ENCODE data around the gene SMYD3. TPM values are rescaled to one million over a fixed set of nuclear protein-coding genes. Genes with fewer than 3 reads are reported as not detected.

SMYD3 gene
- total and polyA plus RNA-seq, 10 of the 15 experiments (the other 5 are each of a cell fraction or from before 2014, with no cell fraction given): 18.3 to 54.0 (median 24.8) TPM

DNA sequence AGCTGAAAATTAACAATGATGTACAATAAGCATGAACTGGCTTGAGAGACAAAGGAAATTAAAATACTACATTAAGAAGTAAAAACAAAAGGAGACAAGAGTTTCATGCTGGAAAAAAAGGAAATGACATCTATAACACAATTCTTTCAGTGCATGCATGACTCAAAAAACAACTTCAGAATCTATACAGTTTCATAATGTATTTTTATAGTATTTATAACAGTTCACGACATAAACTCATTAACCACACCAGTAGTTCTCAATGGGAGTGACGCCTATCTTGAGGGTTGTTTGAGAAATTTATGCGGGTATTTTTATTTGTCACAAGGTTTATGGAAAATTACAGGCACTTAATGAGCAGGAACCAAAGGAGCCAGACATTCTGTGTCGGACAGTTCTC is 168.5 kb downstream of the SMYD3 start:
- Histone ChIP-seq H2AFZ (ENCODE audit: control insufficient read depth, low read depth, low read length) (no peak overlapping the region), H3K4me3 (no peak overlapping the region), H4K20me1 (ENCODE audit: control insufficient read depth, insufficient read depth) (no peaks in the 10 kb centered on the region), H3K27ac (ENCODE audit: control insufficient read depth, insufficient read depth) (no peak overlapping the region), H3K9me3 (replicated peaks; ENCODE audit: control insufficient read depth, insufficient read depth, low read length) (peaks cover 3% of the 10 kb centered on the region; the same call in 1 of the 3 replicates), H3K79me2 (ENCODE audit: control insufficient read depth, insufficient read depth, low read length) (no peaks in the 10 kb centered on the region), H3K4me1 (ENCODE audit: control insufficient read depth, insufficient read depth, low read length) (peaks cover 10% of the 10 kb centered on the region), H3K36me3 (ENCODE audit: control insufficient read depth in 2 of 2, insufficient read depth in 2 of 2, low read length in 1 of 2) (no peaks in the 10 kb centered on the region), H3K4me2 (ENCODE audit: control insufficient read depth, insufficient read depth) (no peak overlapping the region), H3K9ac (ENCODE audit: control insufficient read depth, insufficient read depth, low read length) (no peak overlapping the region), H3K27me3 (replicated peaks in 1 of 2; ENCODE audit: control insufficient read depth in 2 of 2, insufficient read depth in 2 of 2, low read length in 1 of 2) (no peaks in the 10 kb centered on the region)
- no TSS peak for BruUV-seq (replicated peaks)
- peak; percentile 73 for ATAC-seq
- RAD21 ChIA-PET (ENCODE audit: unreplicated experiment): no interaction called here
- DNase-seq (ENCODE audit: low read depth, low spot score): no peak
- SMC1A ChIA-PET (ENCODE audit: uncharacterized antibody, unreplicated experiment): interaction anchor here (1.0 kb wide), 1 partner anchor 33 kb away, joined by 4 read pairs; no protein-coding TSS in a partner anchor
- POLR2A ChIA-PET: no interaction called here
- CTCF ChIA-PET: interaction anchor here (1.2 kb wide), 1 partner anchor 327 kb away, joined by 3 read pairs; no protein-coding TSS in a partner anchor
- in situ Hi-C loops (cut with MboI): no loop called here
- intact Hi-C loops (cut with micrococcal nuclease; ENCODE audit: unreplicated experiment): loop anchor here (10.0 kb wide), 1 partner anchor 694 kb away; no protein-coding TSS in a partner anchor
- 64% methylated on average over 4 of the region's 4 CpGs for WGBS (ENCODE audit: insufficient coverage, insufficient replicate concordance, low lambda C conversion rate, missing lambda C conversion rate)
- FAIRE-seq: peak; percentile 31
- TF ChIP-seq TAF1 (IDR thresholded peaks at IDR 0.05; ENCODE audit: borderline replicate concordance, low read depth, low read length) (no peak), CBX5 (IDR thresholded peaks at IDR 0.05; ENCODE audit: low read depth) (no peak), GABPA (IDR thresholded peaks at IDR 0.05; ENCODE audit: low read depth) (peak; percentile 53; the same call in 1 of the 2 replicates), CREB1 (IDR thresholded peaks at IDR 0.05; ENCODE audit: low read depth) (0 out of 2 replicates have a peak, but pooled peaks have one; percentile 42), NRF1 (conservative IDR thresholded peaks at IDR 0.05; ENCODE audit: low read depth, low read length) (no peak), TARDBP (IDR thresholded peaks at IDR 0.05; ENCODE audit: borderline replicate concordance) (no peak), ZNF24 (IDR thresholded peaks at IDR 0.05) (no peak), BCL11A (IDR thresholded peaks at IDR 0.05; ENCODE audit: low read depth, low read length) (no peak), DPF2 (IDR thresholded peaks at IDR 0.05) (no peak), RBBP5 (conservative IDR thresholded peaks at IDR 0.05) (no peak), IKZF2 (IDR thresholded peaks at IDR 0.05) (no peak), SPI1 (IDR thresholded peaks at IDR 0.05; ENCODE audit: borderline replicate concordance, insufficient read depth, low read depth, low read length) (no peak), NFIC (IDR thresholded peaks at IDR 0.05; ENCODE audit: low read depth, low read length) (peak; percentile 86), NFYA (IDR thresholded peaks at IDR 0.05; ENCODE audit: borderline replicate concordance, low read depth, low read length) (no peak), EP300 (IDR thresholded peaks at IDR 0.05; ENCODE audit: borderline replicate concordance in 1 of 2, control insufficient read depth in 1 of 2, low read depth in 2 of 2, low read length in 2 of 2) (peak in 1 of 2 experiments; percentile 53; a peak in 1 of 4 replicates), POU2F2 (IDR thresholded peaks at IDR 0.05; ENCODE audit: borderline replicate concordance, low read depth, low read length) (no peak)
- TF ChIP-seq, protein P1, sequence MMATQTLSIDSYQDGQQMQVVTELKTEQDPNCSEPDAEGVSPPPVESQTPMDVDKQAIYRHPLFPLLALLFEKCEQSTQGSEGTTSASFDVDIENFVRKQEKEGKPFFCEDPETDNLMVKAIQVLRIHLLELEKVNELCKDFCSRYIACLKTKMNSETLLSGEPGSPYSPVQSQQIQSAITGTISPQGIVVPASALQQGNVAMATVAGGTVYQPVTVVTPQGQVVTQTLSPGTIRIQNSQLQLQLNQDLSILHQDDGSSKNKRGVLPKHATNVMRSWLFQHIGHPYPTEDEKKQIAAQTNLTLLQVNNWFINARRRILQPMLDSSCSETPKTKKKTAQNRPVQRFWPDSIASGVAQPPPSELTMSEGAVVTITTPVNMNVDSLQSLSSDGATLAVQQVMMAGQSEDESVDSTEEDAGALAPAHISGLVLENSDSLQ (IDR thresholded peaks at IDR 0.05): no peak
- TF ChIP-seq, protein P2, sequence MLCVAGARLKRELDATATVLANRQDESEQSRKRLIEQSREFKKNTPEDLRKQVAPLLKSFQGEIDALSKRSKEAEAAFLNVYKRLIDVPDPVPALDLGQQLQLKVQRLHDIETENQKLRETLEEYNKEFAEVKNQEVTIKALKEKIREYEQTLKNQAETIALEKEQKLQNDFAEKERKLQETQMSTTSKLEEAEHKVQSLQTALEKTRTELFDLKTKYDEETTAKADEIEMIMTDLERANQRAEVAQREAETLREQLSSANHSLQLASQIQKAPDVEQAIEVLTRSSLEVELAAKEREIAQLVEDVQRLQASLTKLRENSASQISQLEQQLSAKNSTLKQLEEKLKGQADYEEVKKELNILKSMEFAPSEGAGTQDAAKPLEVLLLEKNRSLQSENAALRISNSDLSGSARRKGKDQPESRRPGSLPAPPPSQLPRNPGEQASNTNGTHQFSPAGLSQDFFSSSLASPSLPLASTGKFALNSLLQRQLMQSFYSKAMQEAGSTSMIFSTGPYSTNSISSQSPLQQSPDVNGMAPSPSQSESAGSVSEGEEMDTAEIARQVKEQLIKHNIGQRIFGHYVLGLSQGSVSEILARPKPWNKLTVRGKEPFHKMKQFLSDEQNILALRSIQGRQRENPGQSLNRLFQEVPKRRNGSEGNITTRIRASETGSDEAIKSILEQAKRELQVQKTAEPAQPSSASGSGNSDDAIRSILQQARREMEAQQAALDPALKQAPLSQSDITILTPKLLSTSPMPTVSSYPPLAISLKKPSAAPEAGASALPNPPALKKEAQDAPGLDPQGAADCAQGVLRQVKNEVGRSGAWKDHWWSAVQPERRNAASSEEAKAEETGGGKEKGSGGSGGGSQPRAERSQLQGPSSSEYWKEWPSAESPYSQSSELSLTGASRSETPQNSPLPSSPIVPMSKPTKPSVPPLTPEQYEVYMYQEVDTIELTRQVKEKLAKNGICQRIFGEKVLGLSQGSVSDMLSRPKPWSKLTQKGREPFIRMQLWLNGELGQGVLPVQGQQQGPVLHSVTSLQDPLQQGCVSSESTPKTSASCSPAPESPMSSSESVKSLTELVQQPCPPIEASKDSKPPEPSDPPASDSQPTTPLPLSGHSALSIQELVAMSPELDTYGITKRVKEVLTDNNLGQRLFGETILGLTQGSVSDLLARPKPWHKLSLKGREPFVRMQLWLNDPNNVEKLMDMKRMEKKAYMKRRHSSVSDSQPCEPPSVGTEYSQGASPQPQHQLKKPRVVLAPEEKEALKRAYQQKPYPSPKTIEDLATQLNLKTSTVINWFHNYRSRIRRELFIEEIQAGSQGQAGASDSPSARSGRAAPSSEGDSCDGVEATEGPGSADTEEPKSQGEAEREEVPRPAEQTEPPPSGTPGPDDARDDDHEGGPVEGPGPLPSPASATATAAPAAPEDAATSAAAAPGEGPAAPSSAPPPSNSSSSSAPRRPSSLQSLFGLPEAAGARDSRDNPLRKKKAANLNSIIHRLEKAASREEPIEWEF (IDR thresholded peaks at IDR 0.05; ENCODE audit: insufficient replicate concordance, low read depth, low read length): no peak
